ENCODE results near the gene OR2M4. TPM values are rescaled to one million over a fixed set of nuclear protein-coding genes. Genes with fewer than 3 reads are reported as not detected.

The OR2M4 gene
- total RNA-seq, 1 experiment from 2014 or later = not detected

GRCh38 chr1:248277876-248278275, 46.7 kb downstream of the OR2M4 start, which contains the start of gene OR2T33:
TSS of gene OR2T33 (minus strand) at chr1:248277976. CDS start at chr1:248273814, 4,162 bp downstream.
- ChIA-PET POLR2A (no interaction called here), CTCF (no interaction called here), RAD21 (ENCODE audit: low non-redundant PET in 1 of 2, low total read pairs in 2 of 2, uncharacterized antibody in 2 of 2, unreplicated experiment in 2 of 2) (no interaction called here)
- Histone ChIP-seq H4K20me1 (ENCODE audit: insufficient read depth) (no peaks in the 10 kb centered on the region), H3K9me3 (ENCODE audit: control insufficient read depth in 1 of 2, insufficient read depth in 1 of 2, low read depth in 1 of 2, low read length in 2 of 2) (peaks cover 3 to 13% of the 10 kb centered on the region in 2 experiments; a peak in 2 of 4 replicates), H3K4me2 (ENCODE audit: low read length) (no peak within 1 kb of the TSS), H3K79me2 (ENCODE audit: insufficient read depth, low read length) (no peaks in the 10 kb centered on the region), H3K27me3 (ENCODE audit: insufficient read depth, low read length) (no peaks in the 10 kb centered on the region), H3K4me1 (ENCODE audit: control insufficient read depth in 1 of 2, insufficient read depth in 2 of 2, low read length in 2 of 2) (no peaks in the 10 kb centered on the region), H3K9me2 (ENCODE audit: insufficient read depth) (no peaks in the 10 kb centered on the region), H3K4me3 (replicated peaks in 1 of 2; ENCODE audit: low read depth in 1 of 2, low read length in 2 of 2) (no peak within 1 kb of the TSS), H3K36me3 (ENCODE audit: control insufficient read depth in 1 of 2, insufficient read depth in 2 of 2, low read length in 2 of 2) (no peaks in the 10 kb centered on the region), H2AFZ (ENCODE audit: low read depth, low read length, poor library complexity, severe bottlenecking) (no peak within 1 kb of the TSS), H3K27ac (ENCODE audit: low read depth, low read length) (no peak within 1 kb of the TSS), H3K9ac (ENCODE audit: low read length) (no peak within 1 kb of the TSS)
- TF ChIP-seq CTCF (IDR thresholded peaks at IDR 0.05 in 2 of 3, conservative IDR thresholded peaks at IDR 0.05 in 1 of 3; ENCODE audit: borderline replicate concordance in 1 of 3, insufficient read depth in 1 of 3, low read depth in 2 of 3, low read length in 2 of 3) (no peak), ZNF274 (IDR thresholded peaks at IDR 0.05; ENCODE audit: low read depth, low read length) (no peak), ZFX (IDR thresholded peaks at IDR 0.05) (no peak), SIN3A (IDR thresholded peaks at IDR 0.05; ENCODE audit: low read depth) (no peak), CEBPB (IDR thresholded peaks at IDR 0.05; ENCODE audit: low read depth) (no peak), EZH2 (IDR thresholded peaks at IDR 0.05) (no peak), ATF3 (IDR thresholded peaks at IDR 0.05) (no peak), EGR1 (IDR thresholded peaks at IDR 0.05; ENCODE audit: low read depth) (no peak), MAX (IDR thresholded peaks at IDR 0.05) (no peak), FOSL1 (IDR thresholded peaks at IDR 0.05; ENCODE audit: low read depth) (no peak), YY1 (IDR thresholded peaks at IDR 0.05; ENCODE audit: extremely low read depth, insufficient replicate concordance, low read depth, low read length) (no peak), ELF1 (IDR thresholded peaks at IDR 0.05; ENCODE audit: borderline replicate concordance, low read depth) (no peak), SP1 (IDR thresholded peaks at IDR 0.05; ENCODE audit: low read depth) (no peak), CBX3 (IDR thresholded peaks at IDR 0.05; ENCODE audit: low read depth) (no peak), TCF7L2 (IDR thresholded peaks at IDR 0.05; ENCODE audit: borderline replicate concordance, extremely low read depth, insufficient read depth, insufficient read length) (no peak), ZBTB33 (IDR thresholded peaks at IDR 0.05; ENCODE audit: extremely low read depth, insufficient replicate concordance, low read length) (no peak)
- ATAC-seq (no peak), DNase-seq (ENCODE audit: low read depth, low spot score) (no peak)
- no TSS peak for BruUV-seq (replicated peaks)
- intact Hi-C loops (cut with micrococcal nuclease) = no loop called here

Measured in HCT116 (cell line).